Measurements from ENCODE around the gene DDX52. TPM values are rescaled to one million over a fixed set of nuclear protein-coding genes. Genes with fewer than 3 reads are reported as not detected.
A peak's percentile ranks its signal among the peaks of the same experiment; 100 is the strongest.
"Not testable (repeated sequence)": the region's sequence is repeated elsewhere in the genome, so short reads cannot be mapped to it uniquely, and the experiment has no call there.

DDX52 gene
- 13.8 TPM for polyA plus RNA-seq

DNA sequence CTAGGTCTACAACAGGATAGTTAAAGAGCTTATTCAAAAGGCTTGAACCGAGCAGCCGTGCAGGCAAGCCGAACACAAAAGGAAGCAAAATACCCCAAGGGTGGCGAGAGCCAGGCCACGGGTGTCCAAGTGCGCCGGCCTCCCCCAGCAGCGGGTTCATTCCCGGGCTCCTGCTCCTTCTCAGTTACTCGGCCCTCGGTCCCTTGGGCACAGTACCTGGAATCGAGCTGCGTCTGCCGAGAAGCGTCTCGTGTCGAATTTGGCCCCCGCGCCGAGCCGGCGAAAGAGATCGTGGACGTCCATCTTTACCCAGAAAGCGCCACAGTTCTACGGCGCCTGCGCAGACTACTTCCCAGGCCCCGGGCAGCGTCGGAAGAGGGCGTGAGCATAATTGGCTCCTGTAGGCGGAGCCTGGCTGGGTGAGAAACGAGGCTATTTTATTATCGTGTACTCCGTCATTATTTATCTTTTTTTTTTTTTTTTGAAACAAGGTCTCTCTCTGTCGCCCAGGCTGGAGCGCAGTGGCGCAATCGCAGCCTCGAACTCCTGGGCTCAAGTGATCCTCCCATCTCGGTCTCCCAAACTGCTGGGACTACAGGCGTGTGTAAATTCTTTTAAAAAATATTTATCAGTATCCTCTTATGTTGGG lies at the start of gene DDX52:
Gene DDX52, minus strand, starts transcription at position 329 of the 649 bp plus-strand sequence. Its CDS starts 26 bp downstream, at position 303.
- Mint-ChIP-seq H3K9me3 (no peaks in the 10 kb centered on the region), H3K27me3 (peaks cover 24% of the 10 kb centered on the region), H3K36me3 (no peaks in the 10 kb centered on the region), H3K4me1 (peaks cover 16 to 25% (median 23%) of the 10 kb centered on the region in 3 donors), H3K27ac (peak within 1 kb of the TSS; percentile 74 to 96 (median 86)), H3K4me3 (peak within 1 kb of the TSS; percentile 96 to 98 (median 98))

DNA sequence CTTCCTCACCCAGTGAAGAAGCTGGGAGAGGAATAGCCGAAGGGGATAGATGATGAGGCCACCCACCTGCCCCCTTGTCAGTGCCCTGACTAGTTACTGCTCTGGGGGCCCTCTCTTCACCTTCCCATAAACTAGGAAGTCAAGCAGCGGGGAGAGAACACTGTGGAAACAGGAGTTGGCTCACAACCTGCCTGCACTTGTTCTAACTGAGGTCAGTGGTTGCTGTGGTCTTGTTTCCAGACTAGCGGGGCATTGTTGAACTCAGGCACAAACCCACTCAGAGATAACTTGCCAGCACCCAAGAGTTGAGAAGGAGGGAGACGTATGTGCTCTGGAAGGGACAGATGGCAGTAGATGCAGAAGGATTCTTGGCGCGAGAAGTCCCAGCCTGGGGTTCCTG lies 48.6 kb upstream of the DDX52 start:
- H3K4me1 Mint-ChIP-seq, result peaks cover 0 to 4% (median 0%) of the 10 kb centered on the region in 3 donors
- H3K27me3 Mint-ChIP-seq, result no peaks in the 10 kb centered on the region
- peaks cover 2% of the 10 kb centered on the region for H3K36me3 Mint-ChIP-seq
- no peak overlapping the region for H3K4me3 Mint-ChIP-seq
- no peak overlapping the region for H3K27ac Mint-ChIP-seq
- peaks cover 0 to 4% (median 0%) of the 10 kb centered on the region in 3 donors for H3K9me3 Mint-ChIP-seq

DNA sequence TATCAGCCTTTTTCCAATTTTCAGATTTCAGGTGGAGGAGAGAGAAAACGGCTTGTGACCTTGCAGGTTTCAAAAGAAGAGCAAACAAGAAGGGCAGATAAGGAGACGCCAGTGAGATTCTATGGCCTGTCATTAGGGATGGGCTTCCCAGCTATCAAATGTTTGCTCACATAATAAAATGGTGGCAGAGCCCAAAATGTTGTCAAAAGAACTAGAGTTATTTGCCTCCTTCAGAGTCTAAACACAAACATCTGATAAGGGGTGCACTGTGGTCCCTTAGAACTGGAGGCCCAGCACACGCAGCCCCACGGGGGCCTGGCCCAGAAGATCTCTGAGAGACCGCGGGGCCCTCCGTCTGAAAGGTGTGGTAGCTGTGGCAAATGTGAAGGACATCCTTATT lies 46.1 kb upstream of the DDX52 start:
- Mint-ChIP-seq H3K9me3 (no peaks in the 10 kb centered on the region), H3K27me3 (no peaks in the 10 kb centered on the region), H3K27ac (no peak overlapping the region), H3K4me3 (no peak overlapping the region), H3K4me1 (peaks cover 0 to 3% (median 0%) of the 10 kb centered on the region in 3 donors), H3K36me3 (peaks cover 2% of the 10 kb centered on the region)

DNA sequence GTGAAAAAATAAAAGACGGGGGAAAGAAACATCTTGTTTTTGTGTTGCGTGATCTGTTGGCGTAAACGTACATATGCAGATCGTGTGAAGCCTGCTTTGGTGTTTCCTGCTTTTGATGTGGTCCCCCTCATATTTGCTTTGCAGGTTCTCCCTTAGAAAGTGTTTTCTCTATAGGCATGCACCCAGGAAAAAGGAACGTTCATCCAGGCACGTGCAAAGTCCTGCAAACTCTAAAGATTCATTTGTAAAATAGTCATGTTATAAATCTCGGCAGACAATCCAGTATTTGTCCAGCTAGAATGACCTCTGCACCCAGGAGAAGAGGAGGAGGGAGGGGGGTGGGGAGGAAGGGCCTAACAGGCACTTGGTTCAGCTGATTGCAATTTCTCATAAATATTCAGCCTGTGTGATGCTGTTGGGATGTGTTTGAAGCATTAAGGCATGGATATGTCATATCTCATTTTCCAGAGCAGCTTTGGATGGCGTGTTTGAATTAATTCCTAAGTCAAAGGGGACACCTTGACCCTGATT lies 40.3 kb upstream of the DDX52 start:
- H3K27me3 Mint-ChIP-seq, result peaks cover 2% of the 10 kb centered on the region
- H3K36me3 Mint-ChIP-seq, result no peaks in the 10 kb centered on the region
- no peak overlapping the region for H3K4me3 Mint-ChIP-seq
- peaks cover 0 to 5% (median 3%) of the 10 kb centered on the region in 3 donors for H3K9me3 Mint-ChIP-seq
- no peak overlapping the region for H3K27ac Mint-ChIP-seq
- H3K4me1 Mint-ChIP-seq, result no peaks in the 10 kb centered on the region

GRCh38 chr17:37682007-37682406 lies 38.8 kb upstream of the DDX52 start:
- peak overlapping the region in 1 of 4 donors; percentile 14 for H3K4me3 Mint-ChIP-seq
- H3K4me1 Mint-ChIP-seq, result no peaks in the 10 kb centered on the region
- peaks cover 0 to 8% (median 3%) of the 10 kb centered on the region in 3 donors for H3K9me3 Mint-ChIP-seq
- no peaks in the 10 kb centered on the region for H3K36me3 Mint-ChIP-seq
- H3K27me3 Mint-ChIP-seq, result peaks cover 6% of the 10 kb centered on the region
- H3K27ac Mint-ChIP-seq, result no peak overlapping the region

DNA sequence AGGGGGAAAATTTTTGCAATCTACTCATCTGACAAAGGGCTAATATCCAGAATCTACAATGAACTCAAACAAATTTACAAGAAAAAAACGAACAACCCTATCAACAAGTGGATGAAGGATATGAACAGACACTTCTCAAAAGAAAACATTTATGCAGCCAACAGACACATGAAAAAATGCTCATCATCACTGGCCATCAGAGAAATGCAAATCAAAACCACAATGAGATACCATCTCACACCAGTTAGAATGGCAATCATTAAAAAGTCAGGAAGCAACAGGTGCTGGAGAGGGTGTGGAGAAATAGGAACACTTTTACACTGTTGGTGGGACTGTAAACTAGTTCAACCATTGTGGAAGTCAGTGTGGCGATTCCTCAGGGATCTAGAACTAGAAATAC lies 36.7 kb upstream of the DDX52 start:
- H3K4me1 Mint-ChIP-seq, H3K36me3 Mint-ChIP-seq, H3K27ac Mint-ChIP-seq, H3K9me3 Mint-ChIP-seq, H3K4me3 Mint-ChIP-seq: not testable (repeated sequence)
- peaks cover 15% of the 10 kb centered on the region for H3K27me3 Mint-ChIP-seq

- Mint-ChIP-seq H3K4me1 (peaks cover 0 to 4% (median 0%) of the 10 kb centered on the region in 3 donors), H3K36me3 (no peaks in the 10 kb centered on the region)
Observed at GRCh38 chr17:37678036-37678435, 34.8 kb upstream of the DDX52 start.

GRCh38 chr17:37677021-37677420 lies 33.8 kb upstream of the DDX52 start:
- Mint-ChIP-seq H3K36me3 (no peaks in the 10 kb centered on the region), H3K4me3 (no peak overlapping the region), H3K27me3 (peaks cover 15% of the 10 kb centered on the region), H3K9me3 (peaks cover 0 to 8% (median 3%) of the 10 kb centered on the region in 3 donors), H3K27ac (no peak overlapping the region), H3K4me1 (peaks cover 0 to 4% (median 0%) of the 10 kb centered on the region in 3 donors)

More at GRCh38 chr17:37678036-37678435, 34.8 kb upstream of the DDX52 start:
- Mint-ChIP-seq H3K27ac (no peak overlapping the region), H3K4me3 (no peak overlapping the region), H3K9me3 (peaks cover 0 to 8% (median 3%) of the 10 kb centered on the region in 3 donors), H3K27me3 (peaks cover 15% of the 10 kb centered on the region)

DNA sequence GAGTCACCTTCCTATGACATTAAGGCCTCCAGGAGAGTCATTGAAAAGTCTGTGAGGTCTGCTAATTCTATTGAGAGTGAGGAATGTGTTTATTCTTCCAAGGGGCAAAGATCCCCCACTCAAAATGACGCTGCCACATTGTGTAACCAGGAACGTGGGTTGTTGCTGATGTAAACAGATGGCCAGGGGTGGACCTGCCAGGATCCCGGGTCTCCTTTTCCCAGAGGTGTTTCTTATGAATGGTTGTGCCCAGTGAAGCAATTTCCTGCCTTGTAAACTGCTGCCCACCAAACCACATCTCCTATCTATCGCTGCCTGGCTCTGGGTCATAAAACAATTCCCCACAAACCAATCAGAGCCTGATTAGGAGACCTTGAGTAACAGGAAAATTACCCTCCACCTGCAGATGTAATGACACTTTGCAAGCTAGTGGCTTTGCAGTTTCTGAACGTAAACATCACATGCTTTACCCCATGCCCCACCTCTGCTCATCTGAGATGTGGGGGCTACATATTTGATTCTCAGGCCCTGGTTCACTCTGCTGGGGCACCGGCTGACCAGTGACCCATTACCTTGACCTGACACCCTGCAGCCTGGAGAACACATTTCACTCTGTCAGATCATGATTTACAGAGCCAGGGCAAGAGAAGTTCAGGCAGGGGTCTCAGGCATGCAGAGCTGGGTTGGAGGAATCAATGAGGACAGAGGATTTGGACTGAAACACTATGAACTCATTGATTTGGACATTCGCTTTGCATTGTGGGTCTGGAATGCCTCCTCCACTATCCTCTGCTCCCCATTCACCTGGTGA lies 33.1 kb upstream of the DDX52 start:
- Mint-ChIP-seq H3K4me1 (peaks cover 0 to 4% (median 0%) of the 10 kb centered on the region in 3 donors), H3K9me3 (peaks cover 0 to 8% (median 0%) of the 10 kb centered on the region in 3 donors), H3K27me3 (peaks cover 15% of the 10 kb centered on the region), H3K27ac (no peak overlapping the region), H3K36me3 (no peaks in the 10 kb centered on the region), H3K4me3 (no peak overlapping the region)

DNA sequence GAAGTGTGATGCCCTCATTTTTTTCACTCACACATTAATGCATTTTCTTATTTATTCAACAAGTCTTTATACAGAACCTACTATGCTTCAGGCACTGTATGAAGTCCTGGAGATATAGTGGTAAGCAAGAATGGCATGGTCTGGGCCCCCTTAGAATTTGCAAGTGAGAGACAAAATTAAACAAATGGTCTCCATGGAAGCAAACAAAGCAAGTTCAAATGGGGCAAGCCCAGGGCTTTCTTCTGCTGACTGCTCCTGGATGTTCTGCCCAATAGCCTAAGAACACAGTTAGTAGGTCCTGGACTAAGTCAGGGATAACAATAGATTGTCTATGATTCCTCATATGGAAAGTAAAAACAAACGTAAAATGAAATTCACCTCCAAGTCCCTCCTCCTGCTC lies 31.3 kb upstream of the DDX52 start:
- Mint-ChIP-seq H3K27me3 (peaks cover 15% of the 10 kb centered on the region), H3K4me3 (no peak overlapping the region), H3K27ac (no peak overlapping the region), H3K4me1 (peaks cover 0 to 4% (median 0%) of the 10 kb centered on the region in 3 donors), H3K36me3 (no peaks in the 10 kb centered on the region), H3K9me3 (peaks cover 0 to 5% (median 0%) of the 10 kb centered on the region in 3 donors)

DNA sequence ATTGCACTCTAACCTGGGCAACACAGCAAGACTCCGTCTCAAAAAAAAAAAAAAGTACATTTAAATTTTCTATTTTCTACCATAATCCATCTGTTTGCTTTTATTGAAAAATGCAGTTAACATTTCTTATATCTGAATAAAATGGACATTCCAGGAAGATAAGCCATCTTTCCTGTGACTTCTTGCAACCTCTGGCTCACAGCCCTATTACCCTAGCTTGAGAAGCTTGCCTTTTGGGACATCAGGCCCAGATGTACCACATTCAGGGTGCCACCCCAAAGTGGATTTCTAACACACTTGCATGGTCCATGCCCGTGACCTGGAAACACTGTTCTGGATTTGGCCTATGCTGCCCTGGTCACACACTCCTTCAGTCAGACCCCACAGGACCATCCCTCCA lies 30.1 kb upstream of the DDX52 start:
- Mint-ChIP-seq H3K36me3 (no peaks in the 10 kb centered on the region), H3K27me3 (peaks cover 14% of the 10 kb centered on the region), H3K9me3 (peaks cover 0 to 1% (median 0%) of the 10 kb centered on the region in 3 donors), H3K27ac (no peak overlapping the region), H3K4me1 (peaks cover 0 to 4% (median 0%) of the 10 kb centered on the region in 3 donors), H3K4me3 (no peak overlapping the region)

DNA sequence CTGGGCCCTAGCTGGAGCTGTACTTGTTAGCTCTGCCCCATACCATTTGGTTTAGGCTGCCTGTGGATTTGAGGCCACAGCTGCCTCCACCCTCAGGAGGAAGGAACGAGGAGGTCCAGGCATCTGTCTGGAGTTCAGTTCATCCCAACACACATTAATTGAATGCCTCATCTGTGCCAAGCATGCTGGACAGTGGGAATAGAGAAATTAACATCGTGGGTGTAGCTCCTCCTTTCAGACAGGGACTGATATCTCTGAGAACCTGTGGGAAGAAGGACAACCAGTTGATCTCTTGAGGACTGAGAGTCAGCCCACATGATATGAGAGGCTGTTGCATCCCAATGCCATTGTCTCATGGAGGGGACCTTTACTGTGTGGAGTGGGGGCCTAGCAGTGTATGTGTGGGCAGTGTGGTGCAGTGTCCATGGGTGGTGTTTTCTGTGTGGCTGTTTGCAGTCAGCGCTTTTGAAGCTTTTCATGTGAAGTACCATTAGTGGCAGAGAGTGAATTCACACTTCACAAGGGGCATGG lies 29.4 kb upstream of the DDX52 start:
- Mint-ChIP-seq H3K9me3 (no peaks in the 10 kb centered on the region), H3K27ac (no peak overlapping the region), H3K36me3 (no peaks in the 10 kb centered on the region), H3K4me1 (peaks cover 0 to 4% (median 0%) of the 10 kb centered on the region in 3 donors), H3K27me3 (peaks cover 10% of the 10 kb centered on the region), H3K4me3 (no peak overlapping the region)

- Mint-ChIP-seq H3K4me1 (peaks cover 0 to 4% (median 0%) of the 10 kb centered on the region in 3 donors), H3K36me3 (no peaks in the 10 kb centered on the region), H3K27ac (no peak overlapping the region)
Observed at GRCh38 chr17:37671824-37672547, 28.7 kb upstream of the DDX52 start.

GRCh38 chr17:37671028-37671823 lies 28.0 kb upstream of the DDX52 start:
- H3K4me1 Mint-ChIP-seq, result no peaks in the 10 kb centered on the region
- H3K36me3 Mint-ChIP-seq, result no peaks in the 10 kb centered on the region
- peaks cover 2% of the 10 kb centered on the region for H3K27me3 Mint-ChIP-seq
- H3K27ac Mint-ChIP-seq, result no peak overlapping the region
- no peak overlapping the region for H3K4me3 Mint-ChIP-seq
- no peaks in the 10 kb centered on the region for H3K9me3 Mint-ChIP-seq

More at GRCh38 chr17:37671824-37672547, 28.7 kb upstream of the DDX52 start:
- no peak overlapping the region for H3K4me3 Mint-ChIP-seq
- H3K27me3 Mint-ChIP-seq, result peaks cover 9% of the 10 kb centered on the region
- H3K9me3 Mint-ChIP-seq, result no peaks in the 10 kb centered on the region

Measured in IgD-negative memory B cell (primary cell).